Right ventricle myocardium superior (tissue), 1 donor: ENCODE measurements around the gene MSTO1. TPM values are rescaled to one million over a fixed set of nuclear protein-coding genes. Genes with fewer than 3 reads are reported as not detected.
"Not testable (repeated sequence)": the region's sequence is repeated elsewhere in the genome, so short reads cannot be mapped to it uniquely, and the experiment has no call there.

ENCODE experiments used
- ATAC-seq: fragments of 200-7000 bp; cut with Tn5 transposase; one replicate; pipeline ENCODE4 v1.9.1; 2020; ENCODE audit warnings: mild to moderate bottlenecking; ENCODE audit not compliant: poor library complexity
- DNase-seq: peaks from one replicate; pipeline ENCODE4 v3.0.0-alpha.2; 2020
- intact Hi-C: fragments of 100-400 bp; cut with DNase I; formaldehyde crosslinking; loops from one replicate; pipeline ENCODE4 v1.11.2; 2022
- total RNA-seq: library from RNA; stranded (reverse); fragmentation: NEBNext Ultra II Directional; extraction: Animal tissue kit (Norgen Biotek cat#: 25700); gene quantifications from one replicate; pipeline ENCODE4 v1.2.1, GENCODE V29; 2021
- donor health status: DM: no; HTN: yes; CAD: no; lungs with severe emphysema.

Gene MSTO1
- total RNA-seq, 1 donor from 2014 or later: 9.7 TPM

DNA sequence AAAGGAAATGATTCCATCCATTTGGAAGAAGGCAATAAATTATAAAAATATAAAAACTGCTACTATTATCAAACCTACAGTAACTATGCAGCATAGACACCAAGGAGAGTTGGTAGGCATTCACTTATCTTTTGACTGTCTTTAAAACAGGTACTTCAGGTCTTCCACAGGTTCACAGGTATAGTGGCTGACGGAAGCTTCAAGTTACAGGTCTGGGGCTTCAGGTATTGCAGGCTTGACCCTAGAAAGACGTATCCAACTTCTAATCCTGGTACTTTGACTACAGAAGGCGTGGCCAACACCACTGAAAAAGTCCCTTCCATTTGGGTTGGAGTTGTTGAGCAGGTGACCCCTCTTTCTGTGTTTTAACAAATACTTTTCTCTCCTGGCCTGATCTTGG lies 42.9 kb downstream of the MSTO1 start:
- intact Hi-C loops: no loop called here
- no peak for ATAC-seq
- no peak for DNase-seq

GRCh38 chr1:155657463-155657862 lies 47.4 kb downstream of the MSTO1 start:
- ATAC-seq (peak; percentile 24), DNase-seq (no peak)
- intact Hi-C loops: no loop called here

- DNase-seq, intact Hi-C loops, ATAC-seq: not testable (repeated sequence)
These were observed 51.2 kb downstream of the MSTO1 start for GRCh38 chr1:155661239-155661638.

Other genes with a start within 250 kb of the MSTO1 start
- gene ASH1L, start 47.4 kb upstream of the MSTO1 start, total RNA-seq: 41.3 TPM
- 59.9 TPM for gene YY1AP1, start 78.6 kb downstream of the MSTO1 start, total RNA-seq
- gene DAP3, start 78.9 kb downstream of the MSTO1 start, total RNA-seq: 113 TPM
- 17.9 TPM for gene GON4L, start 247.0 kb downstream of the MSTO1 start, total RNA-seq
- 7.0 TPM for gene SYT11, start 249.3 kb downstream of the MSTO1 start, total RNA-seq